K562 (cell line): ENCODE results near the gene KCP. TPM values are rescaled to one million over a fixed set of nuclear protein-coding genes. Genes with fewer than 3 reads are reported as not detected.

Experiments used
- ATAC-seq: fragments of 200-7000 bp; cut with Tn5 transposase; 3 replicates; pipeline ENCODE4 v1.9.1; 2020; ENCODE audit warnings: moderate library complexity
- BruUV-seq: library from RNA; stranded (reverse); fragments of 400-500 nt; replicated peaks from 2 replicates; lab custom pipeline; 2021; lab: Mats Ljungman, UMichigan
- CTCF ChIA-PET: fragments of 300-600 bp; formaldehyde crosslinking; extraction: SDS; loops from one replicate; lab custom pipeline; 2021; ENCODE audit warnings: low intra/inter-chr PET ratio; lab: Yijun Ruan, JAX
- POLR2A ChIA-PET: fragments of 300-600, 350-650 bp; sonication (Branson Sonifier 250); formaldehyde crosslinking; extraction: SDS; loops from one replicate; lab custom pipeline; 2021; ENCODE audit warnings: antibody characterized with exemption, inconsistent platforms; lab: Yijun Ruan, JAX
- DNase-seq, 4 experiments: peaks; one replicate each; pipeline versions ENCODE4 v3.0.0 to v3.0.0-alpha.2; 2011 to 2018; ENCODE audit warnings: low spot score in 3 of 4, mixed read lengths in 3 of 4; ENCODE audit errors: extremely low read depth in 1 of 4
- FAIRE-seq: peaks from 2 replicates; lab custom pipeline; 2011; peaks lifted over from hg19 to GRCh38; lab: Jason Lieb, UNC
- H2AFZ ChIP-seq: 2 replicates; pipeline ENCODE4 v1.6.0; 2011; ENCODE audit warnings: low read depth, low read length, control low read depth, inconsistent platforms
- H3K27ac ChIP-seq: fragments of 200-600 bp; 3 replicates; pipeline ENCODE4 v1.8.0; 2011; ENCODE audit warnings: low read depth, mild to moderate bottlenecking, control low read depth, inconsistent platforms, low read length, moderate library complexity, mixed read lengths; ENCODE audit errors: extremely low read depth
- H3K27me3 ChIP-seq, 2 experiments: fragments of 300-600 bp in 1 of 2; 2 replicates in 1 of 2; 3 replicates in 1 of 2; pipeline versions ENCODE4 v1.6.0 to v1.8.0; 2011; ENCODE audit warnings: inconsistent platforms in 2 of 2, low read length in 2 of 2, mild to moderate bottlenecking in 1 of 2, mixed read lengths in 1 of 2, moderate library complexity in 1 of 2; ENCODE audit not compliant: control insufficient read depth in 2 of 2, insufficient read depth in 2 of 2
- H3K36me3 ChIP-seq: fragments of 300-600 bp; 3 replicates; pipeline ENCODE4 v1.8.0; 2011; ENCODE audit warnings: mild to moderate bottlenecking, low read length, inconsistent platforms; ENCODE audit not compliant: control insufficient read depth, insufficient read depth
- H3K4me1 ChIP-seq, 2 experiments: fragments of 200-600 bp in 1 of 2; replicated peaks in 1 of 2; 2 replicates in 1 of 2; 3 replicates in 1 of 2; pipeline versions ENCODE4 v1.5.1 to v1.8.0; 2011; ENCODE audit warnings: inconsistent platforms in 2 of 2, low read length in 2 of 2, mild to moderate bottlenecking in 1 of 2, mixed read lengths in 1 of 2, moderate library complexity in 1 of 2; ENCODE audit not compliant: control insufficient read depth in 2 of 2, insufficient read depth in 2 of 2
- H3K4me2 ChIP-seq: 2 replicates; pipeline ENCODE4 v1.6.1; 2011; ENCODE audit warnings: low read length, control low read depth, inconsistent platforms, mixed read lengths; ENCODE audit not compliant: insufficient read depth
- H3K4me3 ChIP-seq: fragments of 200-600 bp; sonication (generic), shearing (Covaris generic); 2 replicates; pipeline ENCODE4 v1.5.1; 2016; ENCODE audit warnings: control low read depth, inconsistent platforms
- H3K79me2 ChIP-seq: fragments of 200-600 bp; 3 replicates; pipeline ENCODE4 v1.8.0; 2011; ENCODE audit warnings: low read length, inconsistent platforms; ENCODE audit not compliant: control insufficient read depth, insufficient read depth
- H3K9ac ChIP-seq, 2 experiments: 2 replicates each; pipeline versions ENCODE4 v1.6.0 to v1.6.1; 2011; ENCODE audit warnings: low read depth in 2 of 2, low read length in 2 of 2, control low read depth in 1 of 2, inconsistent platforms in 1 of 2, mild to moderate bottlenecking in 1 of 2, mixed read lengths in 1 of 2; ENCODE audit not compliant: insufficient read depth in 1 of 2
- H3K9me1 ChIP-seq: one replicate; pipeline ENCODE4 v1.6.0; 2011; ENCODE audit warnings: inconsistent platforms, mild to moderate bottlenecking, low read length, moderate library complexity; ENCODE audit not compliant: control insufficient read depth, insufficient read depth
- H3K9me3 ChIP-seq: replicated peaks from 2 replicates; pipeline ENCODE4 v1.5.1; 2011; ENCODE audit warnings: low read depth, low read length, inconsistent platforms; ENCODE audit not compliant: control insufficient read depth, insufficient read depth
- H4K20me1 ChIP-seq: replicated peaks from 2 replicates; pipeline ENCODE4 v1.6.1; 2011; ENCODE audit warnings: low read length, inconsistent platforms, mixed read lengths; ENCODE audit not compliant: control insufficient read depth, insufficient read depth
- ATF3 ChIP-seq, 2 experiments: fragments of 450-650 bp in 1 of 2; sonication (generic) in 1 of 2; formaldehyde crosslinking in 1 of 2; IDR thresholded peaks in 1 of 2; conservative IDR thresholded peaks in 1 of 2; 2 replicates each; pipeline versions ENCODE4 v1.6.1 to v1.8.1; 2016 to 2023; ENCODE audit warnings: mild to moderate bottlenecking in 2 of 2, moderate library complexity in 2 of 2, inconsistent platforms in 1 of 2, missing genetic modification reagents in 1 of 2
- BCL6 ChIP-seq: fragments of 250-450 bp; sonication (Bioruptor Pico); IDR thresholded peaks from 2 replicates; pipeline ENCODE4 v1.4.0; 2020
- E2F4 ChIP-seq: sonication (generic); formaldehyde crosslinking; IDR thresholded peaks from 2 replicates; pipeline ENCODE4 v1.8.0; 2022; ENCODE audit warnings: mild to moderate bottlenecking, low read depth, missing genetic modification reagents
- KDM5B ChIP-seq: fragments of 200-600 bp; sonication (generic); IDR thresholded peaks from 2 replicates; pipeline ENCODE4 v1.6.1; 2012; ENCODE audit warnings: low read depth, mild to moderate bottlenecking, moderate library complexity, low read length, control low read depth, inconsistent platforms; ENCODE audit not compliant: insufficient replicate concordance
- ZNF239 ChIP-seq: fragments of 250-450 bp; sonication (Bioruptor Pico); IDR thresholded peaks from 2 replicates; pipeline ENCODE4 v1.4.0; 2020; ENCODE audit warnings: mild to moderate bottlenecking
- ZNF707 ChIP-seq: fragments of 250-450 bp; sonication (Bioruptor Pico); conservative IDR thresholded peaks from 2 replicates; pipeline ENCODE4 v1.8.0; 2022; ENCODE audit warnings: inconsistent platforms, mild to moderate bottlenecking, moderate library complexity
- WGBS: fragments of 100-300 bp; shearing (Covaris generic); methylation state at CpG from one replicate; pipeline ENCODE4 v1.1.6; 2016; ENCODE audit warnings: low coverage, mixed read lengths; ENCODE audit not compliant: insufficient coverage; ENCODE audit errors: missing lambda C conversion rate; 5-methylcytosine and 5-hydroxymethylcytosine counted together
- in situ Hi-C: fragments of 300-500 bp; cut with MboI; formaldehyde crosslinking; loops from 4 replicates; pipeline ENCODE4 v1.15.0; 2018; ENCODE audit warnings: inconsistent platforms, mixed read lengths
- intact Hi-C: fragments of 100-400 bp; cut with micrococcal nuclease; formaldehyde crosslinking; loops from 2 replicates; pipeline ENCODE4 v1.14.2; 2022
- polyA plus RNA-seq, 8 experiments: library from polyadenylated mRNA; depleted of rRNA in 4 of 8; stranded (reverse) in 5 of 8; unstranded in 3 of 8; fragments of >200 nt; fragmentation: Nextera tagmentation in 2 of 8; fragmentation: Illumina TruSeq in 1 of 8; extraction: Ambion mirVana in 2 of 8; extraction: Trizol in 1 of 8; gene quantifications; 2 replicates each; pipeline versions ENCODE4 v1.2.1 to v1.2.3, GENCODE V29; 2011 to 2014; ENCODE audit warnings: inconsistent platforms in 1 of 8, missing spikeins in 1 of 8
- total RNA-seq, 7 experiments: library from RNA; depleted of rRNA in 6 of 7; stranded (reverse); fragments of >200 nt in 6 of 7; fragmentation: Illumina TruSeq in 2 of 7; extraction: Trizol in 2 of 7; gene quantifications; 2 replicates each; pipeline versions ENCODE4 v1.2.1 to v1.2.3, GENCODE V29; 2011 to 2021; ENCODE audit warnings: low replicate concordance in 1 of 7

Gene KCP
- total and polyA plus RNA-seq, 9 of the 15 experiments (the other 6 are each of a cell fraction or from before 2014, with no cell fraction given), result 0.06 to 0.17 (median 0.12) TPM; not detected in 3

GRCh38 chr7:128843938-128844621 lies 66.4 kb downstream of the KCP start:
- 93% methylated on average over 17 of the region's 17 CpGs for WGBS
- no peak for FAIRE-seq
- H3K79me2 ChIP-seq, result no peaks in the 10 kb centered on the region
- in situ Hi-C loops (no loop called here), intact Hi-C loops (loop anchor here (2.0 kb wide), 1 partner anchor 37 kb away; no protein-coding TSS in a partner anchor)
- no peaks in the 10 kb centered on the region for H3K27me3 ChIP-seq
- peak overlapping the region in 1 of 2 experiments; percentile 53; a peak in 1 of 4 replicates for H3K9ac ChIP-seq
- ATAC-seq, result no peak
- CTCF ChIA-PET, result no interaction called here
- peaks cover 100% of the 10 kb centered on the region; the same call in 2 of the 3 replicates for H3K36me3 ChIP-seq
- H3K9me3 ChIP-seq, result no peaks in the 10 kb centered on the region
- no peak for DNase-seq
- no peak overlapping the region for H3K4me2 ChIP-seq
- peaks cover 0 to 42% of the 10 kb centered on the region in 2 experiments; a peak in 2 of 5 replicates for H3K4me1 ChIP-seq
- no peak overlapping the region for H2AFZ ChIP-seq
- H4K20me1 ChIP-seq, result peaks cover 25% of the 10 kb centered on the region
- TF ChIP-seq ZNF239 (CRISPR knock-in tag) (no peak), BCL6 (CRISPR knock-in tag) (no peak), KDM5B (no peak), ATF3 (IDR thresholded peaks at IDR 0.05) (0 out of 2 replicates have a peak, but pooled peaks have one; percentile 8), ATF3 (CRISPR knock-in tag; conservative IDR thresholded peaks at IDR 0.05) (no peak), ZNF707 (CRISPR knock-in tag) (no peak), E2F4 (CRISPR knock-in tag) (no peak)
- no peak overlapping the region for H3K27ac ChIP-seq
- no TSS peak for BruUV-seq
- no peak overlapping the region for H3K4me3 ChIP-seq
- POLR2A ChIA-PET, result interaction anchor here (0.7 to 4.0 kb wide), 7 partner anchors 11 to 211 kb away, joined by 3 to 31 read pairs (median 3); no protein-coding TSS in a partner anchor
- H3K9me1 ChIP-seq, result peaks cover 10% of the 10 kb centered on the region
